Epithelial cell of proximal tubule (primary cell): Measurements from ENCODE around the gene ADAM12. TPM values are rescaled to one million over a fixed set of nuclear protein-coding genes. Genes with fewer than 3 reads are reported as not detected.

Experiments
- DNase-seq: peaks from one replicate; pipeline ENCODE4 v3.0.0-alpha.2; 2011; ENCODE audit warnings: low read depth
- H3K4me3 ChIP-seq: 2 replicates; pipeline ENCODE4 v1.5.1; 2011; ENCODE audit warnings: low read depth, mild to moderate bottlenecking, low read length
- CTCF ChIP-seq: conservative IDR thresholded peaks from 2 replicates; pipeline ENCODE4 v1.5.1; 2012; ENCODE audit warnings: low read depth, mild to moderate bottlenecking, low read length
- total RNA-seq: library from RNA; depleted of rRNA; stranded (reverse); fragments of >200 nt; gene quantifications from 2 replicates; pipeline ENCODE4 v1.2.3, GENCODE V29; 2015

The ADAM12 gene
- total RNA-seq, 1 donor from 2014 or later, result 3.2 TPM

GRCh38 chr10:126171555-126171954 lies 216.7 kb downstream of the ADAM12 start:
- DNase-seq, result no peak
- TF ChIP-seq CTCF, result no peak
- H3K4me3 ChIP-seq, result no peak overlapping the region

GRCh38 chr10:126170776-126171175 lies 217.5 kb downstream of the ADAM12 start:
- H3K4me3 ChIP-seq, result no peak overlapping the region
- no peak for TF ChIP-seq CTCF
- DNase-seq, result no peak

- no peak for DNase-seq
- TF ChIP-seq CTCF, result no peak
- H3K4me3 ChIP-seq, result no peak overlapping the region
These were observed 217.9 kb downstream of the ADAM12 start for GRCh38 chr10:126170371-126170770.

GRCh38 chr10:126169899-126170298 lies 218.4 kb downstream of the ADAM12 start:
- no peak overlapping the region for H3K4me3 ChIP-seq
- no peak for DNase-seq

GRCh38 chr10:126166797-126167196 lies 221.5 kb downstream of the ADAM12 start:
- no peak for DNase-seq
- no peak for TF ChIP-seq CTCF

More at GRCh38 chr10:126169899-126170298, 218.4 kb downstream of the ADAM12 start:
- TF ChIP-seq CTCF, result no peak

GRCh38 chr10:126165874-126166273 lies 222.4 kb downstream of the ADAM12 start:
- no peak for TF ChIP-seq CTCF
- DNase-seq, result no peak
- no peak overlapping the region for H3K4me3 ChIP-seq

More at GRCh38 chr10:126166797-126167196, 221.5 kb downstream of the ADAM12 start:
- H3K4me3 ChIP-seq, result no peak overlapping the region

GRCh38 chr10:126163506-126163905 lies 224.8 kb downstream of the ADAM12 start:
- no peak for TF ChIP-seq CTCF
- no peak overlapping the region for H3K4me3 ChIP-seq
- no peak for DNase-seq
